HCT116 (cell line): Measurements from ENCODE around the gene SEMA5A. TPM values are rescaled to one million over a fixed set of nuclear protein-coding genes. Genes with fewer than 3 reads are reported as not detected.

Source experiments
- ATAC-seq: fragments of 200-7000 bp; cut with Tn5 transposase; 2 replicates; pipeline ENCODE4 v1.9.1; 2020; ENCODE audit warnings: mild to moderate bottlenecking, moderate library complexity
- BruUV-seq: library from RNA; stranded (reverse); fragments of 400-500 nt; replicated peaks from 2 replicates; lab custom pipeline; 2021; lab: Mats Ljungman, UMichigan
- CTCF ChIA-PET: fragments of 300-600 bp; sonication (Branson Sonifier 250); formaldehyde crosslinking; loops from one replicate; lab custom pipeline; 2021; ENCODE audit warnings: antibody characterized with exemption; lab: Charles Lee
- POLR2A ChIA-PET: fragments of 300-600, 350-600 bp; sonication (Branson Sonifier 250); formaldehyde crosslinking; loops from one replicate; lab custom pipeline; 2021; ENCODE audit warnings: antibody characterized with exemption; lab: Charles Lee
- RAD21 ChIA-PET, 2 experiments: fragments of 300-600 bp; sonication (Branson Sonifier 250); formaldehyde crosslinking; loops; one replicate each; lab custom pipeline; 2023; ENCODE audit warnings: low total read pairs in 2 of 2; ENCODE audit not compliant: uncharacterized antibody in 2 of 2, unreplicated experiment in 2 of 2, low non-redundant PET in 1 of 2; lab: Charles Lee
- DNase-seq: peaks from one replicate; pipeline ENCODE4 v3.0.0-alpha.2; 2010; ENCODE audit warnings: low read depth, low spot score
- H2AFZ ChIP-seq: fragments of 200-600 bp; shearing (Covaris generic), sonication (generic); 2 replicates; pipeline ENCODE4 v1.6.1; 2017; ENCODE audit warnings: low read depth, mixed run types, mixed read lengths, antibody characterized with exemption, low read length; ENCODE audit not compliant: poor library complexity, severe bottlenecking
- H3K27ac ChIP-seq: 2 replicates; pipeline ENCODE4 v1.5.1; 2012; ENCODE audit warnings: low read depth, low read length
- H3K27me3 ChIP-seq: fragments of 200-600 bp; sonication (generic); 2 replicates; pipeline ENCODE4 v1.6.1; 2016; ENCODE audit warnings: mixed run types, low read length, mixed read lengths; ENCODE audit not compliant: insufficient read depth
- H3K36me3 ChIP-seq, 2 experiments: fragments of 200-500 bp in 1 of 2; fragments of 200-600 bp in 1 of 2; sonication (Bioruptor generic) in 1 of 2; sonication (generic) in 1 of 2; 2 replicates each; pipeline versions ENCODE4 v1.5.1 to v1.6.1; 2014 to 2016; ENCODE audit warnings: low read length in 2 of 2, inconsistent platforms in 1 of 2, mixed read lengths in 1 of 2, mixed run types in 1 of 2; ENCODE audit not compliant: insufficient read depth in 2 of 2, control insufficient read depth in 1 of 2
- H3K4me1 ChIP-seq, 2 experiments: fragments of 200-600 bp in 1 of 2; sonication (generic) in 1 of 2; 2 replicates each; pipeline versions ENCODE4 v1.5.1 to v1.6.1; 2012 to 2017; ENCODE audit warnings: low read length in 2 of 2, inconsistent platforms in 1 of 2, mild to moderate bottlenecking in 1 of 2, mixed read lengths in 1 of 2, mixed run types in 1 of 2, moderate library complexity in 1 of 2; ENCODE audit not compliant: insufficient read depth in 2 of 2, control insufficient read depth in 1 of 2
- H3K4me2 ChIP-seq: fragments of 200-600 bp; sonication (generic); 2 replicates; pipeline ENCODE4 v1.6.1; 2017; ENCODE audit warnings: mixed run types, low read length, mixed read lengths
- H3K4me3 ChIP-seq, 2 experiments: fragments of 200-600 bp in 1 of 2; sonication (generic) in 1 of 2; replicated peaks in 1 of 2; 2 replicates each; pipeline ENCODE4 v1.5.1; 2011 to 2016; ENCODE audit warnings: low read length in 2 of 2, control low read depth in 1 of 2, low read depth in 1 of 2, mild to moderate bottlenecking in 1 of 2, mixed read lengths in 1 of 2, mixed run types in 1 of 2
- H3K79me2 ChIP-seq: fragments of 200-600 bp; sonication (generic); 2 replicates; pipeline ENCODE4 v1.6.1; 2017; ENCODE audit warnings: mild to moderate bottlenecking, mixed run types, low read length, moderate library complexity, mixed read lengths; ENCODE audit not compliant: insufficient read depth
- H3K9ac ChIP-seq: fragments of 200-600 bp; sonication (generic); 2 replicates; pipeline ENCODE4 v1.6.1; 2016; ENCODE audit warnings: low read length, mixed read lengths
- H3K9me2 ChIP-seq: fragments of 200-600 bp; sonication (generic), shearing (Covaris generic); 2 replicates; pipeline ENCODE4 v1.6.1; 2017; ENCODE audit warnings: mixed run types, mild to moderate bottlenecking, moderate library complexity; ENCODE audit not compliant: insufficient read depth
- H3K9me3 ChIP-seq, 2 experiments: fragments of 200-500 bp in 1 of 2; fragments of 200-600 bp in 1 of 2; sonication (Bioruptor generic) in 1 of 2; sonication (generic) in 1 of 2; 2 replicates each; pipeline ENCODE4 v1.6.1; 2014 to 2017; ENCODE audit warnings: low read length in 2 of 2, mixed read lengths in 2 of 2, inconsistent platforms in 1 of 2, low read depth in 1 of 2, mild to moderate bottlenecking in 1 of 2, mixed run types in 1 of 2, moderate library complexity in 1 of 2; ENCODE audit not compliant: control insufficient read depth in 1 of 2, insufficient read depth in 1 of 2
- H4K20me1 ChIP-seq: fragments of 200-600 bp; sonication (generic), shearing (Covaris generic); 2 replicates; pipeline ENCODE4 v1.6.1; 2017; ENCODE audit warnings: mixed run types, mild to moderate bottlenecking, moderate library complexity; ENCODE audit not compliant: insufficient read depth
- ATF3 ChIP-seq: IDR thresholded peaks from 2 replicates; pipeline ENCODE4 v1.6.1; 2012
- CBX3 ChIP-seq: IDR thresholded peaks from 2 replicates; pipeline ENCODE4 v1.6.1; 2012; ENCODE audit warnings: low read depth
- CEBPB ChIP-seq: IDR thresholded peaks from 2 replicates; pipeline ENCODE4 v1.6.1; 2012; ENCODE audit warnings: low read depth
- CTCF ChIP-seq, 3 experiments: fragments of 200-600 bp in 1 of 3; sonication (generic) in 1 of 3; IDR thresholded peaks in 2 of 3; conservative IDR thresholded peaks in 1 of 3; 2 replicates each; pipeline ENCODE4 v1.5.1; 2012 to 2017; ENCODE audit warnings: low read depth in 2 of 3, low read length in 2 of 3, antibody characterized with exemption in 1 of 3, borderline replicate concordance in 1 of 3, control low read depth in 1 of 3, mild to moderate bottlenecking in 1 of 3, mixed read lengths in 1 of 3, mixed run types in 1 of 3, moderate library complexity in 1 of 3; ENCODE audit not compliant: insufficient read depth in 1 of 3
- JUND ChIP-seq: IDR thresholded peaks from 2 replicates; pipeline ENCODE4 v1.6.1; 2012
- POLR2A ChIP-seq: IDR thresholded peaks from 2 replicates; pipeline ENCODE4 v1.7.0; 2011; ENCODE audit warnings: borderline replicate concordance; ENCODE audit not compliant: insufficient read depth, insufficient read length; ENCODE audit errors: extremely low read depth
- POLR2AphosphoS5 ChIP-seq: IDR thresholded peaks from 2 replicates; pipeline ENCODE4 v1.6.1; 2011; ENCODE audit warnings: mild to moderate bottlenecking, low read depth, low read length, moderate library complexity
- REST ChIP-seq: IDR thresholded peaks from 2 replicates; pipeline ENCODE4 v1.6.1; 2012; ENCODE audit warnings: low read depth
- SIN3A ChIP-seq: IDR thresholded peaks from 2 replicates; pipeline ENCODE4 v1.6.1; 2012; ENCODE audit warnings: low read depth
- TCF7L2 ChIP-seq: IDR thresholded peaks from 2 replicates; pipeline ENCODE4 v1.7.0; 2011; ENCODE audit warnings: borderline replicate concordance, inconsistent platforms; ENCODE audit not compliant: insufficient read depth, insufficient read length; ENCODE audit errors: extremely low read depth
- intact Hi-C: fragments of 100-400 bp; cut with micrococcal nuclease; formaldehyde crosslinking; loops from 2 replicates; pipeline ENCODE4 v1.10.0; 2022
- total RNA-seq: library from RNA; stranded (reverse); gene quantifications from one replicate; pipeline ENCODE4 v1.2.1, GENCODE V29; 2021; ENCODE audit not compliant: unreplicated experiment

Gene SEMA5A
- total RNA-seq, 1 experiment from 2014 or later: 0.02 TPM

GRCh38 chr5:9165546-9165945 is 380.3 kb downstream of the SEMA5A start:
- H3K4me3 ChIP-seq: no peak overlapping the region
- H3K4me1 ChIP-seq: no peaks in the 10 kb centered on the region
- H3K9ac ChIP-seq: no peak overlapping the region
- no peaks in the 10 kb centered on the region for H3K27me3 ChIP-seq
- ATAC-seq (no peak), DNase-seq (no peak)
- H3K27ac ChIP-seq: no peak overlapping the region
- BruUV-seq: no TSS peak
- H3K36me3 ChIP-seq: no peaks in the 10 kb centered on the region
- ChIA-PET POLR2A (no interaction called here), RAD21 (no interaction called here), CTCF (no interaction called here)
- intact Hi-C loops: no loop called here
- no peak overlapping the region for H2AFZ ChIP-seq
- H3K79me2 ChIP-seq: no peaks in the 10 kb centered on the region
- H4K20me1 ChIP-seq: no peaks in the 10 kb centered on the region
- TF ChIP-seq ATF3 (no peak), POLR2A (no peak), REST (no peak), CTCF (IDR thresholded peaks at IDR 0.05 in 2 of 3, conservative IDR thresholded peaks at IDR 0.05 in 1 of 3; ENCODE audit: borderline replicate concordance in 1 of 3, insufficient read depth in 1 of 3, low read depth in 2 of 3, low read length in 2 of 3) (no peak), CEBPB (no peak), TCF7L2 (no peak), CBX3 (no peak), SIN3A (no peak), POLR2AphosphoS5 (no peak), JUND (no peak)
- no peak overlapping the region for H3K4me2 ChIP-seq
- no peaks in the 10 kb centered on the region for H3K9me2 ChIP-seq
- peaks cover 0 to 10% of the 10 kb centered on the region in 2 experiments; a peak in 2 of 4 replicates for H3K9me3 ChIP-seq
